Subcutaneous adipose tissue (tissue), 4 donors: ENCODE measurements around the gene INTS3. TPM values are rescaled to one million over a fixed set of nuclear protein-coding genes. Genes with fewer than 3 reads are reported as not detected.

Source experiments
- CTCF ChIP-seq: fragments of 450-650 bp; IDR thresholded peaks from one replicate; pipeline ENCODE4 v1.5.1; 2016; ENCODE audit warnings: low read depth, mild to moderate bottlenecking, control low read depth, antibody characterized with exemption, moderate library complexity
- small RNA-seq: library from RNA; depleted of rRNA; stranded (forward); fragments of <200 nt; gene quantifications from one replicate; pipeline ENCODE3, GENCODE V24; 2016
- total RNA-seq, 4 donors: library from RNA; depleted of rRNA; stranded (reverse); fragments of >200 nt; gene quantifications; one replicate each; pipeline ENCODE4 v1.1.0, GENCODE V29; 2016

INTS3 gene
- total RNA-seq, 4 donors from 2014 or later = 39.1 to 53.9 (median 47.1) TPM

GRCh38 chr1:153804112-153804511 lies 76.3 kb downstream of the INTS3 start:
- no peak for TF ChIP-seq CTCF

GRCh38 chr1:153805042-153805745 lies 77.3 kb downstream of the INTS3 start:
- no peak for TF ChIP-seq CTCF

GRCh38 chr1:153805886-153806719 lies 78.3 kb downstream of the INTS3 start:
- no peak for TF ChIP-seq CTCF

- TF ChIP-seq CTCF = no peak
These were observed 88.5 kb downstream of the INTS3 start for GRCh38 chr1:153816283-153816889.

GRCh38 chr1:153818876-153819275 lies 91.0 kb downstream of the INTS3 start:
- no peak for TF ChIP-seq CTCF

Small RNA genes within 50 kb of the gene (small RNA-seq; reads per million reads assigned to genes)
- gene MIR8083 (not detected), gene RF00019 (0.49 reads per million), gene RN7SL372P (not detected)

Other genes with a start within 250 kb of the INTS3 start
- 1,000 to 10,000 TPM in 2 of 4 donors, 100 to 1,000 TPM in 2; 538 to 1,309 (median 968) TPM for gene S100A6, start 192.1 kb upstream of the INTS3 start, total RNA-seq
- not detected for gene S100A5, start 187.1 kb upstream of the INTS3 start, total RNA-seq
- gene S100A4, start 182.2 kb upstream of the INTS3 start, total RNA-seq = 1,000 to 10,000 TPM in 3 of 4 donors, 100 to 1,000 TPM in 1; 497 to 1,679 (median 1,241) TPM
- 1 to 10 TPM; 2.6 to 8.3 (median 3.1) TPM for gene S100A3, start 178.8 kb upstream of the INTS3 start, total RNA-seq
- 1 to 10 TPM in 2 of 4 donors, not detected in 2; 1.3 to 2.2 TPM for gene S100A2, start 162.2 kb upstream of the INTS3 start, total RNA-seq
- gene S100A16, start 114.9 kb upstream of the INTS3 start, total RNA-seq = 10 to 100 TPM; 46.2 to 84.5 (median 66.6) TPM
- under 1 TPM in 1 of 4 donors, not detected in 3; 0.65 TPM for gene S100A14, start 111.7 kb upstream of the INTS3 start, total RNA-seq
- gene S100A13, start 100.5 kb upstream of the INTS3 start, total RNA-seq = 100 to 1,000 TPM; 142 to 282 (median 278) TPM
- 100 to 1,000 TPM in 1 of 4 donors, 10 to 100 TPM in 1, 1 to 10 TPM in 1, under 1 TPM in 1; 0.66 to 132 (median 17.2) TPM for gene S100A1, start 99.6 kb upstream of the INTS3 start, total RNA-seq
- gene CHTOP, start 94.0 kb upstream of the INTS3 start, total RNA-seq = 10 to 100 TPM; 39.1 to 64.1 (median 45.7) TPM
- gene SNAPIN, start 69.3 kb upstream of the INTS3 start, total RNA-seq = 10 to 100 TPM; 53.7 to 80.1 (median 65.9) TPM
- 100 to 1,000 TPM in 1 of 4 donors, 10 to 100 TPM in 3; 59.3 to 125 (median 78.5) TPM for gene ILF2, start 57.1 kb upstream of the INTS3 start, total RNA-seq
- gene NPR1, start 49.4 kb upstream of the INTS3 start, total RNA-seq = 100 to 1,000 TPM in 2 of 4 donors, 10 to 100 TPM in 2; 49.1 to 220 (median 88.8) TPM
- gene SLC27A3, start 47.4 kb downstream of the INTS3 start, total RNA-seq = 100 to 1,000 TPM in 1 of 4 donors, 10 to 100 TPM in 3; 20.4 to 104 (median 46.0) TPM
- gene GATAD2B, start 194.9 kb downstream of the INTS3 start, total RNA-seq = 10 to 100 TPM; 14.3 to 22.3 (median 18.1) TPM
- 10 to 100 TPM; 33.8 to 67.6 (median 43.6) TPM for gene DENND4B, start 218.7 kb downstream of the INTS3 start, total RNA-seq
- gene CRTC2, start 230.6 kb downstream of the INTS3 start, total RNA-seq = 10 to 100 TPM; 17.7 to 95.5 (median 18.0) TPM
- 100 to 1,000 TPM in 1 of 4 donors, 10 to 100 TPM in 3; 44.3 to 113 (median 82.5) TPM for gene SLC39A1, start 235.5 kb downstream of the INTS3 start, total RNA-seq
- gene CREB3L4, start 239.9 kb downstream of the INTS3 start, total RNA-seq = 10 to 100 TPM in 1 of 4 donors, 1 to 10 TPM in 3; 4.7 to 12.1 (median 8.7) TPM
- 100 to 1,000 TPM; 183 to 201 (median 198) TPM for gene JTB, start 249.6 kb downstream of the INTS3 start, total RNA-seq